ENCODE measurements around the gene ETS2. TPM values are rescaled to one million over a fixed set of nuclear protein-coding genes. Genes with fewer than 3 reads are reported as not detected.

The ETS2 gene
- total RNA-seq, 1 experiment from 2014 or later = 132 TPM

- no peaks in the 10 kb centered on the region for H3K36me3 ChIP-seq (ENCODE audit: control insufficient read depth, insufficient read depth, low read length)
- H3K27ac ChIP-seq (ENCODE audit: low read length) = peak overlapping the region; percentile 97
- H3K4me3 ChIP-seq (ENCODE audit: low read depth in 2 of 2, low read length in 2 of 2) = no peak overlapping the region
- peaks cover 31% of the 10 kb centered on the region for H3K4me1 ChIP-seq (ENCODE audit: control insufficient read depth, insufficient read depth, low read length)
- in situ Hi-C loops (cut with HindIII; ENCODE audit: low pct_unique_long_range_greater_than_20kb, low sequenced_read_pairs) = no loop called here
- no peaks in the 10 kb centered on the region for H3K27me3 ChIP-seq (ENCODE audit: control insufficient read depth, insufficient read depth, low read length)
- no peak for DNase-seq (ENCODE audit: low read depth, low spot score)
- BruUV-seq (replicated peaks) = no TSS peak
- POLR2A ChIA-PET = interaction anchor here (1.0 to 2.6 kb wide), 6 partner anchors 12 to 22 kb away, joined by 3 to 19 read pairs (median 7); no protein-coding TSS in a partner anchor
- no peak for TF ChIP-seq TCF7L2 (IDR thresholded peaks at IDR 0.05; ENCODE audit: low read depth, low read length)
- TF ChIP-seq POLR2AphosphoS5 (IDR thresholded peaks at IDR 0.05; ENCODE audit: low read depth, low read length) = no peak
- TF ChIP-seq, protein P1, sequence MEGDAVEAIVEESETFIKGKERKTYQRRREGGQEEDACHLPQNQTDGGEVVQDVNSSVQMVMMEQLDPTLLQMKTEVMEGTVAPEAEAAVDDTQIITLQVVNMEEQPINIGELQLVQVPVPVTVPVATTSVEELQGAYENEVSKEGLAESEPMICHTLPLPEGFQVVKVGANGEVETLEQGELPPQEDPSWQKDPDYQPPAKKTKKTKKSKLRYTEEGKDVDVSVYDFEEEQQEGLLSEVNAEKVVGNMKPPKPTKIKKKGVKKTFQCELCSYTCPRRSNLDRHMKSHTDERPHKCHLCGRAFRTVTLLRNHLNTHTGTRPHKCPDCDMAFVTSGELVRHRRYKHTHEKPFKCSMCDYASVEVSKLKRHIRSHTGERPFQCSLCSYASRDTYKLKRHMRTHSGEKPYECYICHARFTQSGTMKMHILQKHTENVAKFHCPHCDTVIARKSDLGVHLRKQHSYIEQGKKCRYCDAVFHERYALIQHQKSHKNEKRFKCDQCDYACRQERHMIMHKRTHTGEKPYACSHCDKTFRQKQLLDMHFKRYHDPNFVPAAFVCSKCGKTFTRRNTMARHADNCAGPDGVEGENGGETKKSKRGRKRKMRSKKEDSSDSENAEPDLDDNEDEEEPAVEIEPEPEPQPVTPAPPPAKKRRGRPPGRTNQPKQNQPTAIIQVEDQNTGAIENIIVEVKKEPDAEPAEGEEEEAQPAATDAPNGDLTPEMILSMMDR (IDR thresholded peaks at IDR 0.05) = no peak
- TF ChIP-seq SIN3A (IDR thresholded peaks at IDR 0.05; ENCODE audit: borderline replicate concordance, insufficient read depth, low read depth, low read length) = no peak
- no peak for TF ChIP-seq REST (IDR thresholded peaks at IDR 0.05; ENCODE audit: insufficient read depth in 1 of 2, low read depth in 2 of 2, low read length in 1 of 2)
- CTCF ChIA-PET = interaction anchor here (0.5 kb wide), 1 partner anchor 25 kb away, joined by 4 read pairs; no protein-coding TSS in a partner anchor
- ATAC-seq = 0 out of 2 replicates have a peak, but pooled peaks have one; percentile 3
- H3K9me3 ChIP-seq (ENCODE audit: control insufficient read depth, insufficient read depth, low read depth, low read length) = peaks cover 26% of the 10 kb centered on the region; the same call in 1 of the 2 replicates
- intact Hi-C loops (cut with micrococcal nuclease; ENCODE audit: unreplicated experiment) = loop anchor here (5.0 kb wide), 1 partner anchor 55 kb away; no protein-coding TSS in a partner anchor
Observed at GRCh38 chr21:38787016-38787415, 18.7 kb upstream of the ETS2 start.

DNA sequence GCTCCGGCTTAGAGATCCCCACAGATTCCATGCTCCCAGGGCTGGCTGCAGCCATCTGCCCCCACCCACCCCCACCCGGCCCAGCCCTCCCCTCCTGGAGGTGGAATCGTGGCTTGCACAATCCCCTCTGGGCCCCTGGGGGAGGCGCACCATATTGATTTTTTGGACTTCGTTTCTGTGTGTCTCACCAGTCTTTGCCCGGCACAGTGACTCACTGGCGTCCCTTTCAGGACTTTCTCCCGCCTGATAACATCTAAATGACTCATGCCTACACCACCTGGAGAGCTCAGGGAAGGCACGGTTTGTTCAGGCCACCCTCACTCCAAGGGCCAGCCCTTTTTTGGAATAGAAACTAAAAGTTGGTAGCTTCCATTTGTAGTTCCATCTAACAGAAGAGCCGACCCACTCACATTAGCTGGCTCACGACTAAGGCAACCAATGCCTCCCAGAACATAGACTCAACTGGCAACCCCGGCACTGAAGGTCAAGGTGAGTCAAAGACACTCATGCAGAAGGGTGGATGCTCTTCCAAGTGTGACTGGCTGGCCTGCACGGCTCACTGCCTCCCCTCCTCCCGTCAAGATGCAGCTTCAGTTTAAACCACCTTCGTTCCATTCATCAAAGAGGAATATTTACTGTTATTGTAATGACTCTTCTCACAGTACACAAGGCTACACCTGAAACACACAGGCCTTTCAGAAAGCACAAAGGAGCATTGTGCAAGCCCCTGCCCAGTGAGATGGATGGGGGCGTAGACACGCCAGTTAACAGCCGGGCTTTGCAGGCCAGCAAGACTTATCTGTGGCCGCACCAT lies 18.1 kb upstream of the ETS2 start:
- in situ Hi-C loops (cut with HindIII; ENCODE audit: low pct_unique_long_range_greater_than_20kb, low sequenced_read_pairs) = no loop called here

More for the DNA sequence above, 18.1 kb upstream of the ETS2 start:
- intact Hi-C loops (cut with micrococcal nuclease; ENCODE audit: unreplicated experiment) = loop anchor here (5.0 kb wide), 1 partner anchor 55 kb away; no protein-coding TSS in a partner anchor
- POLR2A ChIA-PET = interaction anchor here (0.6 to 2.6 kb wide), 9 partner anchors 11 to 24 kb away, joined by 3 to 19 read pairs (median 5); no protein-coding TSS in a partner anchor
- TF ChIP-seq SIN3A (IDR thresholded peaks at IDR 0.05; ENCODE audit: borderline replicate concordance, insufficient read depth, low read depth, low read length) (no peak), REST (IDR thresholded peaks at IDR 0.05; ENCODE audit: insufficient read depth in 1 of 2, low read depth in 2 of 2, low read length in 1 of 2) (no peak), POLR2AphosphoS5 (IDR thresholded peaks at IDR 0.05; ENCODE audit: low read depth, low read length) (peak; percentile 62; the same call in 1 of the 2 replicates), TCF7L2 (IDR thresholded peaks at IDR 0.05; ENCODE audit: low read depth, low read length) (peak; percentile 91)
- TF ChIP-seq, protein P1 (IDR thresholded peaks at IDR 0.05) = no peak
- Histone ChIP-seq H3K27ac (ENCODE audit: low read length) (peak overlapping the region; percentile 99), H3K9me3 (ENCODE audit: control insufficient read depth, insufficient read depth, low read depth, low read length) (peaks cover 26% of the 10 kb centered on the region; the same call in 1 of the 2 replicates), H3K27me3 (ENCODE audit: control insufficient read depth, insufficient read depth, low read length) (no peaks in the 10 kb centered on the region), H3K4me1 (ENCODE audit: control insufficient read depth, insufficient read depth, low read length) (peaks cover 31% of the 10 kb centered on the region), H3K36me3 (ENCODE audit: control insufficient read depth, insufficient read depth, low read length) (no peaks in the 10 kb centered on the region), H3K4me3 (ENCODE audit: low read depth in 2 of 2, low read length in 2 of 2) (peak overlapping the region; percentile 9 to 51)
- BruUV-seq (replicated peaks) = no TSS peak
- ATAC-seq = peak; percentile 97
- CTCF ChIA-PET = interaction anchor here (0.5 kb wide), 1 partner anchor 26 kb away, joined by 4 read pairs; no protein-coding TSS in a partner anchor
- no peak for DNase-seq (ENCODE audit: low read depth, low spot score)
